Epithelial cell of proximal tubule (primary cell): ENCODE results near the gene ABCC6. TPM values are rescaled to one million over a fixed set of nuclear protein-coding genes. Genes with fewer than 3 reads are reported as not detected.

Experiments used
- DNase-seq: peaks from one replicate; pipeline ENCODE4 v3.0.0-alpha.2; 2011; ENCODE audit warnings: low read depth
- H3K4me3 ChIP-seq: 2 replicates; pipeline ENCODE4 v1.5.1; 2011; ENCODE audit warnings: low read depth, mild to moderate bottlenecking, low read length
- CTCF ChIP-seq: conservative IDR thresholded peaks from 2 replicates; pipeline ENCODE4 v1.5.1; 2012; ENCODE audit warnings: low read depth, mild to moderate bottlenecking, low read length
- total RNA-seq: library from RNA; depleted of rRNA; stranded (reverse); fragments of >200 nt; gene quantifications from 2 replicates; pipeline ENCODE4 v1.2.3, GENCODE V29; 2015

ABCC6 gene
- total RNA-seq, 1 donor from 2014 or later = 4.8 TPM

DNA sequence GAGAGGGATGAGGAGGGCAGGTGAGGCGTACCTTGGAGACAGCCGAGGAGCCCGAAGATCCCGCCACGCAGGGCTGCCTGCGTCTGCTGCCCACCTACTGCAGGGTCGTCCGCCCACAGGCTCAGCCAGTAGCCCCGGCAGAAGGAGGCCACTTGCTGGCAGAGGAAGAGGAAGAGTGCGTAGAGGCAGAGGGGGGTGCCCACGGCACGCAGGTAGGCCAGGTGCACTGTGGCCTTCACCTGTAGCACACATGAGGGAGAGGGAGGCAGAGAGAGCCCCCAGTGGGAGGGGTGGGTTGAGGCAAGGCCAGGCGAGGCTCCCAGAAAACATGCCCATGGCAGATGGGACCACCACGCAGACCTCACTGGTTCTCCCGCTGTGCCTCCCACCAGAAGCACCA, 53.7 kb downstream of the ABCC6 start:
- DNase-seq = no peak
- no peak overlapping the region for H3K4me3 ChIP-seq
- TF ChIP-seq CTCF = no peak

DNA sequence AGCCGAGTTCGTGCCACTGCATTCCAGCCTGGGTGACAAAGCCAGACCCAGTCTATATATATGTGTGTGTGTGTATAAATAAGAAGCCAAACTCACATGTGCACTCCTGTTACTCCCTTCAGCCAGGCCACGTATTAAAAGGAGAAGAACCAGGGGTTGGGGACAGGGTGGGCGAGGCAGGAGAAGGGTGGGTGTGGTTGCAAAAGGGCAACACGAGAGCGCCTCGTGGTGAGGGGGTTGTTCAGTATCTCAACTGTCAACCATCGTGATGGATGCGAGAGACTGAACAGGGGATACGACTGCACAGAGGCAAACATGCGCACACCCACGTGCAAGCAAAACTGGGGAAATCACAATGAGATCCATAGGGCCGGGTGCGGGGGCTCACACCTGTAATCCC, 54.9 kb downstream of the ABCC6 start:
- no peak for TF ChIP-seq CTCF
- no peak overlapping the region for H3K4me3 ChIP-seq
- no peak for DNase-seq

DNA sequence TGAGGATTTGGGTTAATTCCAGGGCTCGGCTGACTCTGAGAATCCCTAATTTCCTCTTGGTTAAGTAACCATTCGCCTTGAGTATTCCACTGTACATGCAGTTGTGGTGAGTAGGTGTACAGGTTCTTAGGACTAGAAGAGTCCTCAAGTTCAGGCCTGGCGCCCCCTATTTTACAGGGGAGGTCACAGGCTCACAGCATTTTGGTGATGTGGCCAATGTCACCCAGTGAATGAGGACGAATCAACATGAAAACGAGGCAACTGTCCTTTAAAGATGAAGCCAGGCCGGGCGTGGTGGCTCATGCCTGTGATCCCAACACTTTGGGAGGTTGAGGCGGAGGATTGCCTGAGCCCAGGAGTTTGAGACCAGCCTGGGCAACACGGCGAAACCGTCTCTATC, 55.4 kb downstream of the ABCC6 start:
- DNase-seq = no peak
- TF ChIP-seq CTCF = no peak
- no peak overlapping the region for H3K4me3 ChIP-seq

GRCh38 chr16:16166949-16167348, 56.3 kb downstream of the ABCC6 start:
- no peak overlapping the region for H3K4me3 ChIP-seq
- no peak for DNase-seq
- TF ChIP-seq CTCF = no peak

GRCh38 chr16:16166085-16166484, 57.2 kb downstream of the ABCC6 start:
- TF ChIP-seq CTCF = no peak
- no peak for DNase-seq
- no peak overlapping the region for H3K4me3 ChIP-seq

DNA sequence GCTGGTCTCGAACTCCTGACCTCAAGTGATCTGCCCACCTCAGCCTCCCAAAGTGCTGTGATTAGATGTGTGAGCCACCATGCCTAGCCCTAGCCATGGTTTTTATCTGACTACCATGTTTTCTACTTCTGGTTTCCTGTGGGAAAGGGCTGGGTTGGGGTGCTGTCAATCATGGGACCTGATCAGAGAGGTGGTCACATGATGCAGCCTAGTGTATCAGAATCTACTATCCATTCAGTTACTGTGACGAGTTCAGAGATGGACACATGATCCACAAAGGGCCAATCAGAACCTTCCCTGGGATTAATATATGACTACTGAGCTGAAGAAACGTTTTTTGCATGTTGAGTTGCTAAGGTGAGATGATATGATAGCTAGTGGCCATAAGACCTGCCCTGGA, 59.1 kb downstream of the ABCC6 start:
- DNase-seq = no peak
- TF ChIP-seq CTCF = no peak
- no peak overlapping the region for H3K4me3 ChIP-seq

- DNase-seq = no peak
- TF ChIP-seq CTCF = no peak
- no peak overlapping the region for H3K4me3 ChIP-seq
Observed at GRCh38 chr16:16163571-16163970, 59.7 kb downstream of the ABCC6 start.
